ENCODE measurements around the gene EFCAB14. TPM values are rescaled to one million over a fixed set of nuclear protein-coding genes. Genes with fewer than 3 reads are reported as not detected.

The EFCAB14 gene
- total and polyA plus RNA-seq, 11 donors, result 10.7 to 91.9 (median 62.3) TPM

GRCh38 chr1:46690931-46691421 lies 27.9 kb downstream of the EFCAB14 start:
- Histone ChIP-seq H3K9me3 (no peaks in the 10 kb centered on the region), H3K36me3 (peaks cover 5 to 86% (median 75%) of the 10 kb centered on the region in 9 donors), H3K4me1 (peaks cover 0 to 46% (median 24%) of the 10 kb centered on the region in 12 donors), H3K4me3 (no peak overlapping the region), H3K27ac (no peak overlapping the region), H3K27me3 (no peaks in the 10 kb centered on the region)
- intact Hi-C loops (cut with DNase I), result no loop called here
- 82 to 88% (median 85%) methylated on average over 2 of the region's 2 CpGs for WGBS, 4 donors
- no peak for DNase-seq
- no peak for ATAC-seq
- no peak for TF ChIP-seq CTCF (IDR thresholded peaks at IDR 0.05)
- no peak for TF ChIP-seq POLR2A (IDR thresholded peaks at IDR 0.05)

- no peaks in the 10 kb centered on the region for H3K27me3 ChIP-seq
- DNase-seq (no peak), ATAC-seq (peak in 1 of 4 donors; percentile 55)
- peaks cover 5 to 86% (median 75%) of the 10 kb centered on the region in 9 donors for H3K36me3 ChIP-seq
- peaks cover 0 to 46% (median 24%) of the 10 kb centered on the region in 12 donors for H3K4me1 ChIP-seq
- no peaks in the 10 kb centered on the region for H3K9me3 ChIP-seq
- no peak for TF ChIP-seq POLR2A (IDR thresholded peaks at IDR 0.05)
- TF ChIP-seq CTCF (IDR thresholded peaks at IDR 0.05), result no peak
- H3K4me3 ChIP-seq, result no peak overlapping the region
- H3K27ac ChIP-seq, result no peak overlapping the region
- intact Hi-C loops (cut with DNase I), result no loop called here
- WGBS, 4 donors, result 60 to 86% (median 71%) methylated on average over 1 of the region's 1 CpG
These were observed 29.0 kb downstream of the EFCAB14 start for GRCh38 chr1:46689897-46690296.

- TF ChIP-seq POLR2A (IDR thresholded peaks at IDR 0.05) (no peak), CTCF (IDR thresholded peaks at IDR 0.05) (no peak)
- 56 to 82% (median 77%) methylated on average over 2 of the region's 2 CpGs for WGBS, 4 donors
- Histone ChIP-seq H3K9me3 (no peaks in the 10 kb centered on the region), H3K4me1 (peaks cover 0 to 46% (median 24%) of the 10 kb centered on the region in 12 donors), H3K4me3 (no peak overlapping the region), H3K27ac (no peak overlapping the region), H3K27me3 (no peaks in the 10 kb centered on the region), H3K36me3 (peaks cover 5 to 92% (median 78%) of the 10 kb centered on the region in 9 donors)
- ATAC-seq (no peak), DNase-seq (no peak)
- intact Hi-C loops (cut with DNase I), result no loop called here
These were observed 29.6 kb downstream of the EFCAB14 start for GRCh38 chr1:46689356-46689755.

GRCh38 chr1:46687921-46688509 lies 30.9 kb downstream of the EFCAB14 start:
- peaks cover 0 to 39% (median 19%) of the 10 kb centered on the region in 12 donors for H3K4me1 ChIP-seq
- peaks cover 5 to 99% (median 91%) of the 10 kb centered on the region in 9 donors for H3K36me3 ChIP-seq
- H3K4me3 ChIP-seq, result no peak overlapping the region
- no peaks in the 10 kb centered on the region for H3K9me3 ChIP-seq
- ATAC-seq (no peak), DNase-seq (no peak)
- TF ChIP-seq POLR2A (IDR thresholded peaks at IDR 0.05) (no peak), CTCF (IDR thresholded peaks at IDR 0.05) (no peak)
- H3K27ac ChIP-seq, result peak overlapping the region in 1 of 12 donors; percentile 43
- 75 to 87% (median 85%) methylated on average over 9 of the region's 9 CpGs for WGBS, 4 donors
- no peaks in the 10 kb centered on the region for H3K27me3 ChIP-seq
- intact Hi-C loops (cut with DNase I), result no loop called here
